Effector memory CD8-positive, alpha-beta T cell (primary cell): ENCODE results near the gene APOBEC3F.
A peak's percentile ranks its signal among the peaks of the same experiment; 100 is the strongest.

Experiments
- ATAC-seq: fragments of 150-1000 bp; cut with Tn5 transposase; replicated peaks from 2 replicates; pipeline ENCODE4 v1.10.0; 2021; ENCODE audit warnings: mild to moderate bottlenecking, moderate library complexity
- DNase-seq, 3 experiments: peaks; one replicate each; pipeline ENCODE4 v3.0.0; 2021
- H3K27ac Mint-ChIP-seq, 2 donors: one replicate each; pipeline ENCODE4 v1.8.0; 2022; ENCODE audit warnings: mild to moderate bottlenecking in 2 of 2, mixed read lengths in 2 of 2, moderate library complexity in 2 of 2
- H3K27me3 Mint-ChIP-seq, 2 donors: one replicate each; pipeline ENCODE4 v1.8.0; 2022; ENCODE audit warnings: mixed read lengths in 2 of 2
- H3K36me3 Mint-ChIP-seq: one replicate; pipeline ENCODE4 v1.8.0; 2022; ENCODE audit warnings: mild to moderate bottlenecking, moderate library complexity, mixed read lengths; ENCODE audit not compliant: insufficient read depth
- H3K4me1 Mint-ChIP-seq, 2 donors: one replicate each; pipeline ENCODE4 v1.8.0; 2022; ENCODE audit warnings: low read depth in 2 of 2, mixed read lengths in 2 of 2
- H3K4me3 Mint-ChIP-seq, 2 donors: one replicate each; pipeline ENCODE4 v1.8.0; 2022; ENCODE audit warnings: mild to moderate bottlenecking in 2 of 2, mixed read lengths in 2 of 2, moderate library complexity in 2 of 2
- H3K9me3 Mint-ChIP-seq, 2 donors: one replicate each; pipeline ENCODE4 v1.8.0; 2022; ENCODE audit warnings: mixed read lengths in 2 of 2

The APOBEC3F gene

GRCh38 chr22:39098026-39098425 is 57.4 kb downstream of the APOBEC3F start:
- Mint-ChIP-seq H3K36me3 (peaks cover 20% of the 10 kb centered on the region), H3K4me1 (peaks cover 64 to 71% of the 10 kb centered on the region in 2 donors), H3K27ac (peak overlapping the region; percentile 96 to 98), H3K4me3 (peak overlapping the region; percentile 79 to 82), H3K9me3 (no peaks in the 10 kb centered on the region), H3K27me3 (no peaks in the 10 kb centered on the region)
- DNase-seq, result no peak
- ATAC-seq, result no peak

GRCh38 chr22:39098576-39098975 is 57.9 kb downstream of the APOBEC3F start:
- no peak for DNase-seq

GRCh38 chr22:39101226-39101625 is 60.6 kb downstream of the APOBEC3F start:
- Mint-ChIP-seq H3K4me3 (no peak overlapping the region), H3K27ac (no peak overlapping the region), H3K27me3 (no peaks in the 10 kb centered on the region), H3K9me3 (no peaks in the 10 kb centered on the region), H3K36me3 (peaks cover 10% of the 10 kb centered on the region), H3K4me1 (peaks cover 39 to 45% of the 10 kb centered on the region in 2 donors)
- DNase-seq (no peak), ATAC-seq (no peak)

More at GRCh38 chr22:39098576-39098975, 57.9 kb downstream of the APOBEC3F start:
- peaks cover 20% of the 10 kb centered on the region for H3K36me3 Mint-ChIP-seq
- H3K9me3 Mint-ChIP-seq, result no peaks in the 10 kb centered on the region
- H3K27ac Mint-ChIP-seq, result peak overlapping the region; percentile 96 to 98
- H3K4me3 Mint-ChIP-seq, result peak overlapping the region; percentile 79 to 82
- H3K4me1 Mint-ChIP-seq, result peaks cover 62 to 68% of the 10 kb centered on the region in 2 donors
- H3K27me3 Mint-ChIP-seq, result no peaks in the 10 kb centered on the region
- ATAC-seq, result no peak

- Mint-ChIP-seq H3K27me3 (no peaks in the 10 kb centered on the region), H3K4me1 (peaks cover 23 to 28% of the 10 kb centered on the region in 2 donors), H3K4me3 (no peak overlapping the region), H3K27ac (no peak overlapping the region), H3K9me3 (no peaks in the 10 kb centered on the region), H3K36me3 (no peaks in the 10 kb centered on the region)
- DNase-seq (no peak), ATAC-seq (no peak)
These were observed 62.8 kb downstream of the APOBEC3F start for GRCh38 chr22:39103431-39103830.
